HG02571 (cell line): ENCODE data around the gene IGFBP5.

ENCODE experiments used
- ATAC-seq: cut with Tn5 transposase; IDR thresholded peaks from one replicate; pipeline ENCODE4 v1.9.1; 2021; ENCODE audit warnings: mild to moderate bottlenecking, moderate library complexity; ENCODE audit not compliant: unreplicated experiment

Gene IGFBP5

GRCh38 chr2:216689397-216689796 is 6.0 kb downstream of the IGFBP5 start:
- ATAC-seq, result no peak

DNA sequence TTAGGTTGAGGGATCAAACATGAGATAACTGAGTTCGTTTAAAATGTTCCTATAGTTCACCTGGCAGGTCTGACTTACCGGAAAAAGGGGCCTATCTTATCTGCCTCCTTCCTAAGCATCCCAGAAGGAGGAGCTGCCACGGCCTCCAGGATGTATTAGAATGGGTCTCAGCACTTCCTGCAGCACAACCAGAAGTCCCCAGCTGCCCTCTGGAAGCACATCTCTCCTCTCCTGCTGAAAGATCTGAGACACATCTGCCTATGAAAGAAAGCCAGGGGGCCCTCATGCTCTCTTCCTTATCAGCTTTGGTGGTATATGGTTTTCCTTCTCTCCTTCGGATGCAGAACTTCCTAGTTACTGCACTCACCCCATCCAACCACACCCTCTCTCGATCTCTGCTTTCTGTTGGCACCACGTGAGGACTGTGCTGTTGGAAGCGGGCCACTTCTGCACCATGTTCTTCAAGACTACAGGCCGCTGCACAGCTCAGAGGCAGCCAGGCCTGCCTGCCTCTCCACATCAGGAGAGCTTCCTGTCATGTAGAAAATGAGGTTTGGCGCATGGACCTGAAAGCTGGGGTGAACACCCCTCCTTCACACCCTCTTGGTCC is 6.5 kb downstream of the IGFBP5 start:
- no peak for ATAC-seq

DNA sequence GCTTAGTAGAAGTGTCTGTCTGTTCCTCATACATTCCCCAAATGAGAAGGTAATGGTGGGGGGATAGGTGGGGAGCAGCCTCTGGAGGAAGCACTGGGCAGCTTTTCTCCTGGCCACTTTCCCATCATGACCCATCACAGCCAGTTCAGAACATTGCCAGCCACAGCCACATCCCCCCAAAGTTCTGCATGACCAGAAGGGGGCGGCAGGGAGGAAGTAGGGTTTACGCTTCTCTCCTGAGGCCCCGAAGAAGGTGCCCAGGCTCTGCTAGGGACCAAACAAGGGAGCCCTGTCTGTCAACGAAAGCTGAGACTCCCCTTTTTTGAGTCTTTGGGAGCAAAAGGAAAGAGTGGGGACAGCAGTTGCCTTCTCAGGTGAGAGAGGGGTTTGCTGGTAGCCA is 7.7 kb downstream of the IGFBP5 start:
- ATAC-seq, result no peak

- no peak for ATAC-seq
These were observed 8.2 kb downstream of the IGFBP5 start for GRCh38 chr2:216687111-216687510.

GRCh38 chr2:216685327-216685875 is 9.9 kb downstream of the IGFBP5 start:
- no peak for ATAC-seq

DNA sequence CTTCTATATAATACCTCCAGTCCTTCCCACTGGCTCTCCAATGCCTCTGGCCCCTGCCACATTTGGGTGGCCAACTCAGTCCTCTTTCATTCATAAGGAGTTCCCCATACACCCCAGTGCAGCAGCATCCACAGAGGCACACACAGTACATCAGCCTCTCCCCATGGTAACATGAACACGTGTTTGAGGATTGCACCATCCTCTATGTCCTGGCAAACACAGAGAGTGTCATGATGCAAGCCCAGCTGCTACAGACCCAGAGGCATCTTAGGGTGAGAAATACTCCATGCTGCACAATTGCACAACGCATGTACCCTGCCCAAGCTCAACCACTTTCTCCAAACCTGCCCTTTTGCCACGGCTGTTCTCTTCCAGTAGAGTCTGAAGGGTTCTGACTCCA is 11.5 kb downstream of the IGFBP5 start:
- ATAC-seq, result no peak

GRCh38 chr2:216681683-216682082 is 13.7 kb downstream of the IGFBP5 start:
- ATAC-seq, result no peak

- no peak for ATAC-seq
These were observed 14.3 kb downstream of the IGFBP5 start for GRCh38 chr2:216680951-216681629.

DNA sequence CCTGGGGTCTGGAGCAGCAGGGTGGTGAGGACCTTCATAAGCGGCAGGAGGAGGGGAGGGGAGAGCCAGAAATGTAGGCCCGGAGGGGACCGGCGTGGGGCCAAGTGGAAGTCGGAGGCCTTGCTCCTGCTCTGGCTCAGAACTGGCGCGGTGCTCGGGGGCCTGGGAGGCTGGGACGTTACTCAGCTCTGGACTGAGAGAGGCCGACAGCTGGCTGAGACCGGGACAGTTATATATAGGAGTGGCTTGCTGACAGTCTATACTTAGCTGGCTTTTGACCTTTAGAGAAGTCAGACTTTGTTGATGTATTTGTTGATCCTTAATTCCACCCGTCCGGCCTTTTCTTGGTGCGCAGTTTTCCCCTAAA is 15.7 kb downstream of the IGFBP5 start:
- no peak for ATAC-seq

GRCh38 chr2:216678813-216679657 is 16.3 kb downstream of the IGFBP5 start:
- ATAC-seq, result no peak

DNA sequence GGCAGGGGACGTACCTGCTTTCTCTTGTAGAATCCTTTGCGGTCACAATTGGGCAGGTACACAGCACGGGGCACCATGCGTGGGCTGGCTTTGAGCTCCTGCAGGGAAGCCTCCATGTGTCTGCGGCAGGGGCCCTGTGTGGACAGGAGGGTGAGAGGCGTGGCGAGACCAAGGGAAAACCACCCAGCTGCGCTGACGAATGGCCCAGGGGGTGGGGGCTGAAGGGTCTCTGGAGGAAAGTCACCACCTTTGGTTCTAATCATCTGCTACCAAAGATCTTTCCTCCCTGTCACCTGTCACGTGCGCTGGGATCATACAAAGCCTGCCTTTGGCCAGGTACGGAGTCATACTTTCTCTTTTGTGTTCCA is 17.3 kb downstream of the IGFBP5 start:
- ATAC-seq, result no peak

- no peak for ATAC-seq
These were observed 17.8 kb downstream of the IGFBP5 start for GRCh38 chr2:216677439-216678097.

- no peak for ATAC-seq
These were observed 18.7 kb downstream of the IGFBP5 start for GRCh38 chr2:216676630-216677029.

GRCh38 chr2:216674376-216674775 is 21.0 kb downstream of the IGFBP5 start:
- no peak for ATAC-seq

GRCh38 chr2:216673609-216674008 is 21.7 kb downstream of the IGFBP5 start:
- ATAC-seq, result no peak

GRCh38 chr2:216673021-216673420 is 22.3 kb downstream of the IGFBP5 start:
- ATAC-seq, result no peak

DNA sequence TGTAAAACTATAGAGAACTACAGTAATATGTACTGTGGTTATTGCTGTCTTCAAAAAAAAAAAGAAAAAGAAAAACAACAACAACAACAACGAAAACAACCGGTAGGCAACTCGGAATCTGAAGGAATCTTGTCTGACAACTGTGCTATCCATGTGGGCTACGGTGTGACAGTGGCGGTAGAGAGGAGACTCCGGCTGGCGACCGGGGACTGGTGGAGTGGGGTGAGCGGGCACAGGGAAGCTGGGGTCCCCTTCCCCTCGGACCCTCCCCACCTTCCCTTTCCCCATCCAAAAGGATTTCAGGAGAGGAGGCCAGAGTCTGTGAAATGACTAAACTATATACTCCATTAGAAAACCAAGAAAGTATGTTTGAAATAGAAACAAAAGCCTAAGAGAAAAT is 22.9 kb downstream of the IGFBP5 start:
- no peak for ATAC-seq

- ATAC-seq, result no peak
These were observed 23.5 kb downstream of the IGFBP5 start for GRCh38 chr2:216671791-216672343.

DNA sequence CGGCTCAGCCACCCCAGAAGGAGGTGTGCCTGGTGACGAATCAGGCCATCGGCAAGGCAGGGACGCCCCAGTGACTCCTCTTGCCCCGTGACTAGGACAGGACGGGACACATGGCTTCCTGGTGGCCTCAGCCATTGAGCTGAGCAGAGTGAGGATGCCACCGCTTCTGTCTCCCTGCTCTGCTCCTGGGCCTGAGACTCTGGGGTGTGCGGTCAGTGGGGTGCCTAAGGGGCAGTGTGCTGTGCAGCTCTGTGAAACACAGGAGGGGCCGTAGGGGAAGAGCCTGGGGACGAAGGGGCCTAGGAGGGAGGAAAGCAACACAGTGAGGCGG is 24.3 kb downstream of the IGFBP5 start:
- ATAC-seq, result no peak

GRCh38 chr2:216670266-216671080 is 24.9 kb downstream of the IGFBP5 start:
- ATAC-seq, result no peak
